Type B pancreatic cell (in vitro differentiated cells): ENCODE measurements around the gene NBDY. TPM values are rescaled to one million over a fixed set of nuclear protein-coding genes. Genes with fewer than 3 reads are reported as not detected.

ENCODE experiments used
- DNase-seq: peaks from one replicate; pipeline ENCODE4 v3.0.0; 2021; ENCODE audit warnings: mixed read lengths; ENCODE audit not compliant: unreplicated experiment; ENCODE audit errors: extremely low spot score
- H3K27ac Mint-ChIP-seq: 2 replicates; pipeline ENCODE4 v1.8.0; 2021; ENCODE audit warnings: mild to moderate bottlenecking, mixed read lengths
- H3K27me3 Mint-ChIP-seq: 2 replicates; pipeline ENCODE4 v1.8.0; 2021; ENCODE audit warnings: mixed read lengths
- H3K36me3 Mint-ChIP-seq: 2 replicates; pipeline ENCODE4 v1.8.0; 2021; ENCODE audit warnings: mixed read lengths
- H3K4me1 Mint-ChIP-seq: one replicate; pipeline ENCODE4 v1.8.0; 2021; ENCODE audit warnings: mixed read lengths; ENCODE audit not compliant: unreplicated experiment
- H3K4me3 Mint-ChIP-seq: 2 replicates; pipeline ENCODE4 v1.8.0; 2021; ENCODE audit warnings: mild to moderate bottlenecking, mixed read lengths
- H3K9me3 Mint-ChIP-seq: 2 replicates; pipeline ENCODE4 v1.8.0; 2021; ENCODE audit warnings: mixed read lengths
- CTCF ChIP-seq: fragments of 200-600 bp; sonication (generic); conservative IDR thresholded peaks from 2 replicates; pipeline ENCODE4 v1.5.0; 2021; ENCODE audit warnings: antibody characterized with exemption, mild to moderate bottlenecking
- total RNA-seq: library from RNA; stranded (reverse); gene quantifications from 2 replicates; pipeline ENCODE4 v1.2.1, GENCODE V29; 2021; ENCODE audit warnings: low replicate concordance

NBDY gene
- total RNA-seq, 1 donor from 2014 or later = 52.5 TPM

GRCh38 chrX:56798339-56798711 lies 69.3 kb downstream of the NBDY start:
- no peaks in the 10 kb centered on the region for H3K9me3 Mint-ChIP-seq
- H3K27ac Mint-ChIP-seq = no peak overlapping the region
- no peak for DNase-seq
- TF ChIP-seq CTCF = no peak
- H3K4me3 Mint-ChIP-seq = no peak overlapping the region
- H3K4me1 Mint-ChIP-seq = no peaks in the 10 kb centered on the region
- no peaks in the 10 kb centered on the region for H3K27me3 Mint-ChIP-seq
- H3K36me3 Mint-ChIP-seq = peaks cover 4% of the 10 kb centered on the region

GRCh38 chrX:56798866-56799758 lies 70.1 kb downstream of the NBDY start:
- Mint-ChIP-seq H3K36me3 (peaks cover 4% of the 10 kb centered on the region), H3K27ac (no peak overlapping the region), H3K4me3 (no peak overlapping the region), H3K4me1 (no peaks in the 10 kb centered on the region), H3K27me3 (no peaks in the 10 kb centered on the region), H3K9me3 (no peaks in the 10 kb centered on the region)
- no peak for TF ChIP-seq CTCF
- peak; percentile 55 for DNase-seq

- no peak for TF ChIP-seq CTCF
- Mint-ChIP-seq H3K4me3 (no peak overlapping the region), H3K27me3 (no peaks in the 10 kb centered on the region), H3K36me3 (peaks cover 4% of the 10 kb centered on the region), H3K9me3 (no peaks in the 10 kb centered on the region), H3K4me1 (no peaks in the 10 kb centered on the region), H3K27ac (no peak overlapping the region)
- no peak for DNase-seq
Observed at GRCh38 chrX:56800307-56800706, 71.3 kb downstream of the NBDY start.

- DNase-seq = no peak
- no peak for TF ChIP-seq CTCF
- H3K4me3 Mint-ChIP-seq = no peak overlapping the region
- no peaks in the 10 kb centered on the region for H3K9me3 Mint-ChIP-seq
- no peaks in the 10 kb centered on the region for H3K4me1 Mint-ChIP-seq
- peaks cover 4% of the 10 kb centered on the region for H3K36me3 Mint-ChIP-seq
- no peak overlapping the region for H3K27ac Mint-ChIP-seq
- no peaks in the 10 kb centered on the region for H3K27me3 Mint-ChIP-seq
Observed at GRCh38 chrX:56800801-56801200, 71.8 kb downstream of the NBDY start.

- no peak for TF ChIP-seq CTCF
- Mint-ChIP-seq H3K4me1 (no peaks in the 10 kb centered on the region), H3K36me3 (no peaks in the 10 kb centered on the region), H3K4me3 (no peak overlapping the region), H3K27me3 (no peaks in the 10 kb centered on the region), H3K27ac (no peak overlapping the region), H3K9me3 (no peaks in the 10 kb centered on the region)
- peak; percentile 29 for DNase-seq
Observed at GRCh38 chrX:56802428-56802827, 73.4 kb downstream of the NBDY start.
